ENCODE data around the gene ZBED2.
"Not testable (repeated sequence)": the region's sequence is repeated elsewhere in the genome, so short reads cannot be mapped to it uniquely, and the experiment has no call there.

The ZBED2 gene

GRCh38 chr3:111570404-111571030 lies 24.6 kb downstream of the ZBED2 start:
- DNase-seq = no peak

- no peak for DNase-seq
Measured at GRCh38 chr3:111568911-111569310, 26.2 kb downstream of the ZBED2 start.

GRCh38 chr3:111568355-111568754 lies 26.8 kb downstream of the ZBED2 start:
- DNase-seq = no peak

GRCh38 chr3:111566844-111567243 lies 28.3 kb downstream of the ZBED2 start:
- DNase-seq = no peak

- DNase-seq = not testable (repeated sequence)
Measured at GRCh38 chr3:111561902-111562301, 33.2 kb downstream of the ZBED2 start.

- no peak for DNase-seq
Measured at GRCh38 chr3:111548756-111549155, 46.4 kb downstream of the ZBED2 start.

GRCh38 chr3:111548092-111548491 lies 47.1 kb downstream of the ZBED2 start:
- DNase-seq = no peak

GRCh38 chr3:111547631-111548030 lies 47.5 kb downstream of the ZBED2 start:
- DNase-seq = no peak

GRCh38 chr3:111545349-111545748 lies 49.8 kb downstream of the ZBED2 start:
- DNase-seq = no peak
